ENCODE data around the gene SRRM3.
"Not testable (repeated sequence)": the region's sequence is repeated elsewhere in the genome, so short reads cannot be mapped to it uniquely, and the experiment has no call there.

Gene SRRM3

DNA sequence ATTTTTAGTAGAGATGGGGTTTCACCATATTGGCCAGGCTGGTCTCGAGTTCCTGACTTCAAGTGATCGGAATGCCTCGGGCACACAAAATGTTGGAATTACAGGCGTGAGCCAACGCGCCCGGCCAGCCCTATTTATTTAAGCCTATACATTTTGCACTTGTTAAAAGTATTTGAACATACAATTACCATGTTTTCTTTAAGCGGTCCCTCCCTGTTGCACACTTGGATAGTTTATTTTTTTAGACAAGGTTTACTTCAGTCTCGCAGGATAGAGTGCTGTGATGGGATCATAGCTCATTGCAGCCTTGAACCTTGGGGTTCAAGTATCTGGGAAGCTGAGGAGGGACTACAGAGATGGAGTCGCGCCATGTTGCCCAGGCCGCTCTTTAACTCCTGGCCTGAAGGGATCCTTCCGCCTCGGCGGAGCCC lies 35.7 kb upstream of the SRRM3 start:
- TF ChIP-seq POU2F2 (IDR thresholded peaks at IDR 0.05; ENCODE audit: low read depth, low read length) (no peak), POLR2AphosphoS5 (IDR thresholded peaks at IDR 0.05; ENCODE audit: low read depth, low read length) (no peak), TAF1 (IDR thresholded peaks at IDR 0.05; ENCODE audit: low read depth, low read length) (no peak), POLR2A (IDR thresholded peaks at IDR 0.05; ENCODE audit: low read depth, low read length) (no peak), SPI1 (IDR thresholded peaks at IDR 0.05; ENCODE audit: low read depth, low read length) (no peak), PAX5 (IDR thresholded peaks at IDR 0.05; ENCODE audit: insufficient read depth, low read length, severe bottlenecking) (no peak)
- no peak for FAIRE-seq
- DNase-seq (ENCODE audit: insufficient read length, low spot score), result no peak

- DNase-seq (ENCODE audit: insufficient read length, low spot score), result peak; percentile 91
- peak; percentile 95 for FAIRE-seq
- TF ChIP-seq POLR2AphosphoS5 (IDR thresholded peaks at IDR 0.05; ENCODE audit: low read depth, low read length), result peak; percentile 55
- no peak for TF ChIP-seq POU2F2 (IDR thresholded peaks at IDR 0.05; ENCODE audit: low read depth, low read length)
Observed at GRCh38 chr7:76166404-76167255, 35.1 kb upstream of the SRRM3 start.

GRCh38 chr7:76173566-76174205 lies 28.0 kb upstream of the SRRM3 start:
- FAIRE-seq (no peak), DNase-seq (ENCODE audit: insufficient read length, low spot score) (no peak)
- TF ChIP-seq SPI1 (IDR thresholded peaks at IDR 0.05; ENCODE audit: low read depth, low read length) (no peak), TAF1 (IDR thresholded peaks at IDR 0.05; ENCODE audit: low read depth, low read length) (no peak), PAX5 (IDR thresholded peaks at IDR 0.05; ENCODE audit: insufficient read depth, low read length, severe bottlenecking) (no peak), POLR2A (IDR thresholded peaks at IDR 0.05; ENCODE audit: low read depth, low read length) (no peak), POU2F2 (IDR thresholded peaks at IDR 0.05; ENCODE audit: low read depth, low read length) (no peak), POLR2AphosphoS5 (IDR thresholded peaks at IDR 0.05; ENCODE audit: low read depth, low read length) (no peak)

GRCh38 chr7:76176951-76177350 lies 24.7 kb upstream of the SRRM3 start:
- FAIRE-seq; DNase-seq (ENCODE audit: insufficient read length, low spot score): not testable (repeated sequence)

DNA sequence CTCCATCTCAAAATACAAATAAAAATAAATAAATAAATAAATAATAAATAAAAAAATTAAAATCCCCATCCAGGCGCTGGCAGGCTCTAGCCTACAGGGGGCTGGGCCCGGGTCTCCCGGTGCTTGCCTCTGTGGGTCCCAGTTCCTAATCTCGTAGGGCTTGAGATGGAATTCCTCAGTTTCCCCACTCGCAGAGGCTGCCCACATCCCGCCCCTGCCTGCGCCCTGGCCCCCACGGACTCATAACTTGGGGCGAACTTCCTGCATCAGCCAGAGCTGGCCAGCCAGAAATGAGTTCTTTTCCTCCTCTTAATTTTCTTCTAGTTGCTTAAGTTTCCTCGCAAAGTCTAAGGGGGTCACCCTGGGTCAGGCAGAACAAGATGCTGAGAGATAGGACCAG lies 22.0 kb upstream of the SRRM3 start:
- DNase-seq (ENCODE audit: insufficient read length, low spot score) (no peak), FAIRE-seq (no peak)
- TF ChIP-seq POLR2A (IDR thresholded peaks at IDR 0.05; ENCODE audit: low read depth, low read length) (no peak), SPI1 (IDR thresholded peaks at IDR 0.05; ENCODE audit: low read depth, low read length) (no peak), POU2F2 (IDR thresholded peaks at IDR 0.05; ENCODE audit: low read depth, low read length) (no peak), POLR2AphosphoS5 (IDR thresholded peaks at IDR 0.05; ENCODE audit: low read depth, low read length) (no peak), TAF1 (IDR thresholded peaks at IDR 0.05; ENCODE audit: low read depth, low read length) (no peak), PAX5 (IDR thresholded peaks at IDR 0.05; ENCODE audit: insufficient read depth, low read length, severe bottlenecking) (no peak)

DNA sequence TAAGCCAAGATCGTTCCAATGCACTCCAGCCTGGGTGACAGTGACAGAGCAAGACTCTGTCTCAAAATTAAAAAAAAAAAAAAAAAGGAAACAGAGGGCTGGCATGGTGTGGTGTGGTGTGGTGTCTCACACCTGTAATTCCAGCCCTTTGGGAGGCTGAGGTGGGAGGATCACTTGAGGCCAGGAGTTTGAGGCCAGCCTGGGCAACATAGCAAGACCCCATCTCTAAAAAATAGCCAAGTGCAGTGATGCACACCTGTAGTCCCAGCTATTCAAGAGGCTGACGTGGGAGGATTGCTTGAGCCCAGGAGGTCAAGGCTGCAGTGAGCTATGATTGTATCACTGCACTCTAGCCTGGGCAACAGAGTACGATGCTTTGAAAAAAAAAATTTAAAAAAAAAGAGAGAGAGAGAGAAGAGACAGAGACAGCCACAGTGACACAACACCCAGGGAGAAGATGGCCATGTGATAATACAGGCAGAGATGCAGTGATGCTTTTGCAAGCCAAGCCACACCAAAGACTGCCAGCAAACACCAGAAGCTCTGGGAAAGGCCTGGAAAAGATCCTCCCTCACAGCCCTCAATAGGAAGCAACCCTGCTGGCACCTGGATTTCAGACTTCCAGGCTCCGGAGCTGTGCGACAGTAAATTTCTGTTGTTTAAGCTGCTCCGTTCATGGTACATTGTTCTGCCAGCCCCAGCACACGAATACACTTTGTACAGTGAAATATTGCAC lies 19.3 kb upstream of the SRRM3 start:
- FAIRE-seq (no peak), DNase-seq (ENCODE audit: insufficient read length, low spot score) (no peak)
- TF ChIP-seq PAX5 (IDR thresholded peaks at IDR 0.05; ENCODE audit: insufficient read depth, low read length, severe bottlenecking) (no peak), SPI1 (IDR thresholded peaks at IDR 0.05; ENCODE audit: low read depth, low read length) (no peak), TAF1 (IDR thresholded peaks at IDR 0.05; ENCODE audit: low read depth, low read length) (no peak), POU2F2 (IDR thresholded peaks at IDR 0.05; ENCODE audit: low read depth, low read length) (no peak), POLR2AphosphoS5 (IDR thresholded peaks at IDR 0.05; ENCODE audit: low read depth, low read length) (no peak), POLR2A (IDR thresholded peaks at IDR 0.05; ENCODE audit: low read depth, low read length) (no peak)

- FAIRE-seq, result no peak
- TF ChIP-seq POLR2AphosphoS5 (IDR thresholded peaks at IDR 0.05; ENCODE audit: low read depth, low read length) (no peak), SPI1 (IDR thresholded peaks at IDR 0.05; ENCODE audit: low read depth, low read length) (no peak), POLR2A (IDR thresholded peaks at IDR 0.05; ENCODE audit: low read depth, low read length) (no peak), PAX5 (IDR thresholded peaks at IDR 0.05; ENCODE audit: insufficient read depth, low read length, severe bottlenecking) (no peak), POU2F2 (IDR thresholded peaks at IDR 0.05; ENCODE audit: low read depth, low read length) (no peak), TAF1 (IDR thresholded peaks at IDR 0.05; ENCODE audit: low read depth, low read length) (no peak)
- no peak for DNase-seq (ENCODE audit: insufficient read length, low spot score)
Observed at GRCh38 chr7:76185187-76185896, 16.4 kb upstream of the SRRM3 start.

- no peak for FAIRE-seq
- DNase-seq (ENCODE audit: insufficient read length, low spot score), result no peak
- TF ChIP-seq POLR2AphosphoS5 (IDR thresholded peaks at IDR 0.05; ENCODE audit: low read depth, low read length) (no peak), POLR2A (IDR thresholded peaks at IDR 0.05; ENCODE audit: low read depth, low read length) (no peak), TAF1 (IDR thresholded peaks at IDR 0.05; ENCODE audit: low read depth, low read length) (no peak), PAX5 (IDR thresholded peaks at IDR 0.05; ENCODE audit: insufficient read depth, low read length, severe bottlenecking) (no peak)
Observed at GRCh38 chr7:76187272-76187671, 14.4 kb upstream of the SRRM3 start.

DNA sequence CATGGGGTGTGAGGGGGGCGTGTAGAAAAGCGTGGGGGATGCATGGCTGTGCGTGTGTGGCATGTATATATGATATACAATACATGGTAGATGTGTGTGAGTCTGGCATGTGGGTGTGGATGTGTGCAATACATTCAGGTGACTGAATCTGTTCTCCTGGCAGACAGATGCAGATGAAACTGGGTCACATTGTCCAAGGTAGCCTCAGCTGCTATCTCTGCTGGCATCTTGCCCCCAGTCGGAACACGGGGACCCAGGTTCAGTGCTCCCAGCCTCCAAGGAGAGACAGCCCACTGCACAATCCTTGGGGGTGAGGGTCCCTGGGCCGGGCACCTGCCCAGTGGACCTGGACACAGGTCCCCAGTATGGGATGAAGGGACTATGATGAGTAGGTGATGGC lies 12.4 kb upstream of the SRRM3 start:
- DNase-seq (ENCODE audit: insufficient read length, low spot score), result no peak
- no peak for TF ChIP-seq TAF1 (IDR thresholded peaks at IDR 0.05; ENCODE audit: low read depth, low read length)
- TF ChIP-seq SPI1 (IDR thresholded peaks at IDR 0.05; ENCODE audit: low read depth, low read length), result no peak
- no peak for FAIRE-seq

Data from GM12891 (cell line).